ENCODE measurements around the gene SEMA3A.
"Not testable (repeated sequence)": the region's sequence is repeated elsewhere in the genome, so short reads cannot be mapped to it uniquely, and the experiment has no call there.

Gene SEMA3A

GRCh38 chr7:84107259-84107658, 87.3 kb downstream of the SEMA3A start:
- no peak for DNase-seq

GRCh38 chr7:84106291-84106690, 88.3 kb downstream of the SEMA3A start:
- no peak for DNase-seq

DNA sequence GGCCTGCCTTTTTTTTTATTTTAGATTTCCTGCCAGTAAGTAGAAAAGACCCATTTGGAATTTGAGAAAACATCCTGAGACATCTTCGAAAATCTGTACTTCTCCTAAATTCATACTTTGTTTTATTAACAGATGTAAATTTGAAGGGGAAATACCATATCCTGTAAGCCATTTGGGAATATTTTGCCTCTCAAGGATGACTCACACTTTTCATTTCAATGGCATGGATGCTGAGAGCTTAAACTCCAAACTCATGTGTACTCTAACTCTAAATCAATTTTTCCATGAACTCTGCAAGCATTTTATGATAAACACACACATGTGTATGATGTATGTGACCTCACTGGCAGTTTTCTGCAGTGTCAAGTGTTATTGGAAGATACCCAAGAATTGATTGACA, 89.0 kb downstream of the SEMA3A start:
- DNase-seq = no peak

- no peak for DNase-seq
Measured at GRCh38 chr7:84104826-84105225, 89.8 kb downstream of the SEMA3A start.

DNA sequence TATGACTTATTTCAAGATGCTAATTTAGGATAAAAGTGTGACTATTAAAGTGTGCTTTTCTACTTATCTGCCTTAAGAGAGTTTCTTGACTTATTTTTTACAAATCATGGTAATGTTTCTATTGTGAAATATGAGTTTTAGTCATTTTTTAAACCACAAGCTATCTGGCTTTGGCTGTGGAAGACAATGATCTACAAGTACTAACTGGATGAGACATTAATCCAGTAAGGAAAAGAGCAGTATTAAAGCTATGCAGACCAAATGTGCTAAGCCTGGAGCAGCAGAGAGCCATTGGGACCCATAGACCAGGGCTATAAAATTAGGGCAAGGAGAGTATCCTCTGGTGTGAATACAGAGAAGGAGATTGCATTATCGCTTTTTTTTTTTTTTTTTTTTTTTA, 92.4 kb downstream of the SEMA3A start:
- no peak for DNase-seq

DNA sequence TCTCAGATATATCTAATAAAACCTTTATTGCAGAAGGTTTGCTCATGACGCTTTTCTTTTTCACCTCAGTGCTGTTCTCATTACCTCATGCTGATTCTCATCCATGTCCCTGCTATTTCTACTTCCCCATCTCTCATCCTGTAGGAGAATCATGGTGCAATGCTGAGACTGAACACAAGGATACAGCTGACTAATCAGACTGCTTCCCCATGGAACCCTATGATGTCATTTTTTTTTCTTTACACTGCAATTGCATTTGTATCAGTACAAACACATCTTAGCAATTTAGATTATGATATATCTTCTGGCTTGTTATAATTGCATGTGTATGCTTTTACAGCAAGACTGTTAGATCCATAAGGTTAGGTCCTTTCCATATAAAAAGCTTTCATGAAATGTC, 93.7 kb downstream of the SEMA3A start:
- no peak for DNase-seq

GRCh38 chr7:84095971-84096370, 98.6 kb downstream of the SEMA3A start:
- no peak for DNase-seq

DNA sequence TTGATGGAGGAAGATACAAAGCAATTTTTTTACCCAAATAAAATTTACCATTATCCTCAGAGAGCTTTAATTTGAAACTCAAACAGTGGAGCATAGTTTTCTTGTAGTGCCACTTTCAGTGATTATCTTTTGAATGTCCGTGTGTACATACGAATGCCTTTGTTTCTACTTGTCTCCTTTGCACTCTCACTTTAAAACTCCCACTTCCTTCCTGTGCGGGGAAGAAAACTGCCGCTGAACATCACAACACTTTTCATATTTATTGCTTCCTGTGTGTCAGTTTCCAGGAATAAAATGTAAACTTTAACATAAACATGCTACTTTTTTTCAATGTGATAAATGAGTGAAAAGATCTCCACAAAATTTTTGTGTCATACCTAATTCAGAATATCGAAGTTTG, 102.4 kb downstream of the SEMA3A start:
- no peak for DNase-seq

DNA sequence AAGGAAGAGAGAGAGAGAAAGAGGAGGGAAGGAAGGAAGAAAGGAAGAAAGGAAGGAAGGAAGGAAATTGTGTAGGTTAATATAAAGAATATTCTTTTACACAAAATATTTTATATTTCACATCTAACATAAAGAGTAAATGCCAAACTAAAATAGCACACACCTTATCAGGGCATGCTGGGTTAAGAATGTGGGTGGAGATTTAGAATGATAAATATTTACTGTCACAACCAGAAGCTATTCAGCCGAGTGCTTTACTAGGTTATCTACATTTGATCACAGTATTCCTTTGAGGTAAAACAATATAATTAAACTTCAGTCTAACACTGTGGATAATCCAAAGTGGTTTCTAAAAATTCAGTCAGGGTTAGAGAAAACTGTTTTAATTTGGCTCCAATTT, 103.3 kb downstream of the SEMA3A start:
- no peak for DNase-seq

DNA sequence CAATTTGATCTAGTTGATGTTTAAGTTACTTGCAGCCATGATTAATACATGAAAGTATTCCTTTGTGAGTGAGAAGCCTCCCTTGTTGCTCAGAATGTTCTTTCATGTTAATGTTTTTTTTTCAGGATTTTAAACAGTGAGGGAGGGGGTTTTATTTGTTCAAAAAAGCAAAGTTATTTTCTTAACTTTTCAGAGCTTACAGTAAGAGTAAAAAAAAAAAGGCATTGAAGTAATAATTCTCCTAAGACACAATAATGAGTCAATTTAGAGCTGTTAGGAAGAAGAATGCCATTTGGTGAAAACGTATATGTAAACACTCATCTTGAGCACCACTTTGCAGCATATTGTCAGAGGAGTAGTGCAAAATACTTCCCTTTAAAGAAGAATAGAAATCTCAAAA, 105.8 kb downstream of the SEMA3A start:
- DNase-seq = no peak

GRCh38 chr7:84085998-84086397, 108.6 kb downstream of the SEMA3A start:
- DNase-seq = no peak

DNA sequence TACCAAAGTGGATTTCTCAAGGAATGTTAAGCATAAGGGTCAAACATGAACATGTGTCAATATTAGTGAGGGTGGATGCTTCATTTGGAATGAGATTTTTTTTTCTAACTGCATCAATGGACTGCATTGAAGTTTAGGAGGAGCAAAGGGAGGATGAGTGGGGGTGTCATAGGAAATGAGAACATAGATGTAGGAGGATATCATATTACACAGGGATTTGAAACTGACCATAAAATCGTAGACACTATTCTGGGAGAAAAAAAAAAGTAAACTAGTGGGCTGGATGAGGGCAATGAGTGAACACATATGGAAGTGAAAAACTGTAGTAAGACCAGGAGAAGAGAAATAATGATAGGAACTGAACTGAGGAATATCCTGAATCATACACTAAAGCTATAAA, 109.4 kb downstream of the SEMA3A start:
- DNase-seq = no peak

GRCh38 chr7:84083846-84084245, 110.7 kb downstream of the SEMA3A start:
- DNase-seq = no peak

DNA sequence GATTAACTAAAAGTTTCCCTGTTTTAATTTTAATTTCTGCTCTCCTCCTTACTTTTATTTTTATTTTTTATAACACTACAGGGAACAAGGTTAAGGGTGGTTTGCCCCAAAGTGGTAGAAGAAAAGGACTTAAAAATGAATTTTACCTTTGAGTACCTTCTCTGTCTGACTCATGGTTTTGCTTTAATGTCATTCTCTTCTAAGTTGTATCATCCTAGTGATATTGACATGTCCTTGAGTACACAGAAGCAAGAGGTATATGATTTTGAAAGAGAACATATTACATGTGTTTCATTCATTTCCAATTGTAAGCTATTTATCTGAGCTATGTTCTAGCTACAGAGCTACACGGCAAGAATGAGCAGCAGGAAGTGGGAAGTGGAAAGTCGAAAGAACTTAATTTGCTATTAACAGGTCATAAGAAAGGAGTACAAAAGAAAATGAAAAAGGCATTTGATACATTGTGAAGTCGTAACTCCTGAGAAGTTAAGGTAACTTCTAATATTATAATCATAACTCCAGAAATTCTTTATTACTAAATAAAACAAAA, 112.5 kb downstream of the SEMA3A start:
- DNase-seq = no peak

- DNase-seq = no peak
Measured at GRCh38 chr7:84077336-84077735, 117.3 kb downstream of the SEMA3A start.

- no peak for DNase-seq
Measured at GRCh38 chr7:84076219-84076618, 118.4 kb downstream of the SEMA3A start.

DNA sequence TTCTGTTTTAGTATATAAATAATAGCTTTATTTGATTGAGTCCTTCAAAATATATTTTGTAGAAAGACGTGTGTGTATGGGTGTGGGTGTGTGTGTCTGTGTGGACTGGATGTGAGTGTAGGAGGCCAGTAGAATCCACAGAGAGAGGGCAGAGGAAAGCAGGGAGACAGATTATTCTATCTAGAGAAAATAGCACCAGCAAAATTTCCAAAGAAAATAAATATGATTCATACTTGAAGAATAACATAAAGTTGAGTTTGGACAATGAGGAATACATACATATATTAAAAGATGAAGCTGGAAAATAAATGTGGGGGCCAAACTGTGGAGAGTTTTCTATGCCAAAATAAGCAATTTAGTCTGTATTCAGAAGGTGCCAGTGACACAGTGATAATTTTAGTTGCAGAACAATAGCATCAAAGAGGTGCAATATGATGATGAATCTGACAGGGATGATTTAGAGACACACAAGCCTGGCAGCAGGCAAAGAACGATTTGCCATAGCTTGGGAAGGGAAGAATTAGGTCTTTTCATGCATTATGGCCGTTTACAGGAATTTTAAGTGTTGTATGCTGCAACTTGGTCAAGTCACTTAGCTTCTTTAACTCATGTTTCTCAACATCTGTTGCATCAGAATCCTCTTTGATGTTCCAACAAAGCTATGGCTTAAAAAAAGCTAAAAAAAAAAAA, 121.3 kb downstream of the SEMA3A start:
- DNase-seq = no peak

GRCh38 chr7:84070770-84071169, 123.8 kb downstream of the SEMA3A start:
- no peak for DNase-seq

DNA sequence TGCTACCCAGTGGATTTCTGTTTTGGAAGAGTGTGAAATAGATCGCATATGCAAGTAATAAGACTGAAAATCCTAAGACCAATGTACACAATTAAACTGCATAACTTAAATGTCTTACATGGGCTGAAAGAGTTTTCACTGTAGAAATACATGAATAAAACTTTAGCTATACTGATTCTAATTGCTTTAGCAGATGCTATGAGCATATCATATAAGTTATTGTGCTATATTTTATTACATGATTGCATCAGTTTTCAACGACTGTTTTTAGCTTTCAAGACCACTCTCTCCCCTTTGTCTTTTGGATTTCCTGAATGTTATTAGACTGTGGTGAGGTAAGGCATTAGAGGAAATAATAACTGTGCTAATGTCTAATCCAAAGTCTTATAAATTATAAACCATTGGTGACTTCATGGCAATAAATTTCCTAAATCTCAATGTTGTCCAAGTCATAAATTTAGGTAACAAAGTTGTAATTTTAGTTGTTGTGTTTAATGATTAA, 124.5 kb downstream of the SEMA3A start:
- DNase-seq = no peak

- DNase-seq = no peak
Measured at GRCh38 chr7:84069033-84069432, 125.6 kb downstream of the SEMA3A start.

DNA sequence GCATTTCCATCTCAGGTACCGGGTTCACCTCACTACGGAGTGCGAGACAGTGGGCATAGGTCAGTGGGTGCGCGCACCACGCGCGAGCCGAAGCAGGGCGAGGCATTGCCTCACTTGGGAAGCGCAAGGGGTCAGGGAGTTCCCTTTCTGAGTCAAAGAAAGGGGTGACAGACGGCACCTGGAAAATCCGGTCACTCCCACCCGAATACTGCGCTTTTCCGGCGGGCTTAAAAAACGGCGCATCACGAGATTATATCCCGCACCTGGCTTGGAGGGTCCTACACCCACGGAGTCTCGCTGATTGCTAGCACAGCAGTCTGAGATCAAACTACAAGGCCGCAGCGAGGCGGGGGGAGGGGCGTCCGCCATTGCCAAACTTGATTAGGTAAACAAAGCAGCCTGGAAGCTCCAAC, 132.1 kb downstream of the SEMA3A start:
- DNase-seq = not testable (repeated sequence)

- DNase-seq = no peak
Measured at GRCh38 chr7:84060760-84061261, 133.8 kb downstream of the SEMA3A start.

- DNase-seq = no peak
Measured at GRCh38 chr7:84060000-84060399, 134.6 kb downstream of the SEMA3A start.

DNA sequence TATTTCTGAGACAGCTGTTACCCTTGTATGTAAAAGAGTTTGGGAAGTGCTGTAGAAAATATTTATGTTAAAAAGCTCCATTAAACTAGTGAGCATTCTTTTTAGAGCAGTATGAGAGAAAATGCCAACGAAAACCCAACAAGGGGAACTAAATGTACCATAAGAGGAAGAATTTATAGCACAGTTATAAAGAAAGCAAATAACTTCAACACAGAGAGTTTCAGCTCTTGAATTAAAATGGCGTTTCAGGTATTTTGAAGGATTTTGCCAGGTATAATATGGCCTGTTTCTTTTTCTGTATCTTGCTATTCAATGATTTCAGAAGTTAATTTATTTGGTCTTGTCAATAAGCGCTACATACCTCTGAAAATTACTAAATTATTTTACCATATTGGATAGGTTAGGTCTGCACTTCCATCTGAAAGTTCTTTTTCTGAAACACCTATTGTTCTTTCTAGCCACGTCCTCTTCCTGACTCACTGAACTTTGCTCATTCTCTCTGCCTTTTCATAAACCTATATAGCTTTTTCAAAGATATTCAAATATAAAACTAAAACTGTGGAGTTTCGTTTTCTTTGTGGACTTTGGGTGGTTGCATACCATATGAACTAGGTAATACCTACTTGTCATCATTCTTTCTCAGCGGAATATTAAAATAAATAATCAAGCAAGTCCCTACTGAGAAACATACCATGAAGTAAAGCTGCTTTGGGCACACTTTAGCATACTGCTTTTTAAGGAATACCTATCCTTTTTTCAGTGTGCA, 136.1 kb downstream of the SEMA3A start:
- no peak for DNase-seq

Data from COR-L47 (cell line).